OCI-LY3 (cell line): ENCODE data around the gene NDUFB2.

ENCODE experiments used
- H2AFZ ChIP-seq: fragments of 200-600, 300-600 bp; shearing (Covaris generic); 2 replicates; pipeline ENCODE4 v1.6.0; 2014; ENCODE audit warnings: antibody characterized with exemption, low read depth, low read length
- H3K27ac ChIP-seq: fragments of 200-600, 300-600 bp; sonication (generic); 2 replicates; pipeline ENCODE4 v1.5.1; 2014; ENCODE audit warnings: mild to moderate bottlenecking, low read length, moderate library complexity, mixed read lengths
- H3K27me3 ChIP-seq: fragments of 200-600, 300-600 bp; sonication (generic); 2 replicates; pipeline ENCODE4 v1.6.1; 2014; ENCODE audit warnings: low read depth, low read length, mixed read lengths
- H3K36me3 ChIP-seq: fragments of 200-600, 300-600 bp; sonication (generic); replicated peaks from 2 replicates; pipeline ENCODE3; 2014; ENCODE audit warnings: low read depth, low read length, mixed read lengths
- H3K4me1 ChIP-seq: fragments of 300-600, 200-600 bp; sonication (generic); 2 replicates; pipeline ENCODE4 v1.6.1; 2014; ENCODE audit warnings: low read length, mixed read lengths
- H3K4me2 ChIP-seq: fragments of 200-600, 300-600 bp; sonication (generic); 2 replicates; pipeline ENCODE4 v1.6.1; 2014; ENCODE audit warnings: low read length, mixed read lengths
- H3K4me3 ChIP-seq: fragments of 300-600, 200-600 bp; sonication (generic); 2 replicates; pipeline ENCODE4 v1.5.1; 2014; ENCODE audit warnings: antibody characterized with exemption, mild to moderate bottlenecking, low read length, moderate library complexity
- H3K79me2 ChIP-seq: fragments of 300-600, 200-600 bp; shearing (Covaris generic); 2 replicates; pipeline ENCODE4 v1.6.1; 2014; ENCODE audit warnings: mild to moderate bottlenecking, low read length, mixed read lengths
- H3K9ac ChIP-seq: fragments of 300-600, 200-600 bp; shearing (Covaris generic); 2 replicates; pipeline ENCODE4 v1.6.0; 2014; ENCODE audit warnings: mild to moderate bottlenecking, low read length, moderate library complexity
- H3K9me3 ChIP-seq: fragments of 200-600, 300-600 bp; shearing (Covaris generic); 2 replicates; pipeline ENCODE4 v1.6.1; 2014; ENCODE audit warnings: low read length, mixed read lengths; ENCODE audit not compliant: insufficient read depth
- H4K20me1 ChIP-seq: fragments of 200-600, 300-600 bp; sonication (generic); 2 replicates; pipeline ENCODE4 v1.6.1; 2016; ENCODE audit warnings: low read length, mixed read lengths; ENCODE audit not compliant: insufficient read depth
- CTCF ChIP-seq: fragments of 200-600, 300-600 bp; sonication (generic); IDR thresholded peaks from 2 replicates; pipeline ENCODE4 v1.5.1; 2014; ENCODE audit warnings: antibody characterized with exemption, low read length, low read depth
- EZH2phosphoT487 ChIP-seq: fragments of 200-600 bp; shearing (Covaris generic); IDR thresholded peaks from 2 replicates; pipeline ENCODE4 v1.6.1; 2018; ENCODE audit warnings: antibody characterized with exemption, mixed run types, low read depth

NDUFB2 gene

DNA sequence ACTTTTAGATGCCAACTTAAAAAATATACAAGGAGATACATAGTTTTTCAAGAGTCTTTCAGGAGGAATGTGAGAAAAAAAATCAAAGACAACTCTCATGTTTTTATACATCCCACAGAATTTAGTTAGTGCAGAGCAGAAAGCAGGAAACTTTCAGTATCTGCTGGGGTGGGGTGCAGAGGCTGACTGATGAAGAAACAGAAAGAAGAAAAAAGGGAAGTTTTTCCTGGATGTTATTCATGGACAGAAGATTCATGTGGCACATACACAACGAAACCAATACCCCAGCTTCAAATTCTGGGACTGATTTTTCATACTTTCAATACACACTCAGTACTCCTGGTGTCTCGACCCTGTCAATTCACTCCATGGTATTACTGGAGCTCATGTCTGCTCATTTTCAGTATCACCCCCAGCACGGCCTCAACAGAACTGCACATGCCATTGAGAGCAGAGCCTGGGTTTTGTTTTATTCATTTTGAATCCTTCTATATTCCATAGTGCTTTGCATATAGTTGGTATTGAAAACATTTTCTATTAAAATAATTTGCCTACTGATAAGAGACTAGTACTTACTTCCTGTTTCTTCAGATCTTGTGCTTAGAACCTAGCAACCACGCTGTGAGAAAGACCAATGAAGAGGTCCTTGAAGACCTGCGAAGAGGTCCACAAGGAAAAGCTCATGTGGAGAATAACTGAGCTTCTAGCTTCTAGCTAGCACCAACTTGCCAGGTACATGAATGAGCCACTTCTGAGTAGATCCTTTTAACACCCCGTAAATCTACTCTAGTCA, 49.0 kb downstream of the NDUFB2 start:
- Histone ChIP-seq H2AFZ (no peak overlapping the region), H3K79me2 (no peaks in the 10 kb centered on the region), H3K36me3 (peaks cover 12% of the 10 kb centered on the region)

GRCh38 chr7:140746751-140747150, 50.2 kb downstream of the NDUFB2 start:
- Histone ChIP-seq H3K4me3 (no peak overlapping the region), H3K4me2 (no peak overlapping the region), H4K20me1 (peaks cover 6% of the 10 kb centered on the region; the same call in 1 of the 2 replicates), H3K27me3 (no peaks in the 10 kb centered on the region), H3K27ac (no peak overlapping the region), H3K9ac (no peak overlapping the region), H3K4me1 (peaks cover 11% of the 10 kb centered on the region), H3K9me3 (no peaks in the 10 kb centered on the region), H3K36me3 (peaks cover 12% of the 10 kb centered on the region), H3K79me2 (no peaks in the 10 kb centered on the region), H2AFZ (no peak overlapping the region)
- TF ChIP-seq EZH2phosphoT487 (no peak), CTCF (no peak)

More for the DNA sequence above, 49.0 kb downstream of the NDUFB2 start:
- no peak for TF ChIP-seq CTCF
- no peak for TF ChIP-seq EZH2phosphoT487
- Histone ChIP-seq H3K27ac (no peak overlapping the region), H3K4me2 (peak overlapping the region; percentile 15), H4K20me1 (peaks cover 6% of the 10 kb centered on the region; the same call in 1 of the 2 replicates), H3K4me3 (no peak overlapping the region), H3K9ac (no peak overlapping the region), H3K27me3 (no peaks in the 10 kb centered on the region), H3K9me3 (no peaks in the 10 kb centered on the region), H3K4me1 (peaks cover 11% of the 10 kb centered on the region)

DNA sequence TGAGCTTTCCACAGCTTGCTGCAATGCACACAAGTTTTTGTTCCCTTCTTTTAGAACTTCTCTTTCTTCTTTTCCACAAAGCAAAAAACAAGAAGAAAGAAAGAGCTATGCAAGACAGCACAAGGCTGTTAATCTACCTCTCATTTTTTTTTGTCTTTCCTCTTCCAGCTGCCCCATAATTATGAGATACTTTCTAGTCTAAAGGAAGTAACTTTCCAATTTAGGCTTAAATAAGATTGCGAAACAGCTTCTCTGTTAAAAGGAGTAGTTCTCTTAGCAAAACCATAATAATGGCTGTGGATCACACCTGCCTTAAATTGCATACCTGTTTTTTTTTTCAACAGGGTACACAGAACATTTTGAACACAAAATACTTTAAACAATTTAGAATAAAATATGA, 56.0 kb downstream of the NDUFB2 start:
- no peaks in the 10 kb centered on the region for H4K20me1 ChIP-seq

More for the DNA sequence above, 56.0 kb downstream of the NDUFB2 start:
- no peaks in the 10 kb centered on the region for H3K27me3 ChIP-seq
- no peaks in the 10 kb centered on the region for H3K36me3 ChIP-seq
- no peak overlapping the region for H3K4me3 ChIP-seq
- H3K27ac ChIP-seq, result no peak overlapping the region
- no peaks in the 10 kb centered on the region for H3K79me2 ChIP-seq
- TF ChIP-seq EZH2phosphoT487 (no peak), CTCF (no peak)
- no peaks in the 10 kb centered on the region for H3K9me3 ChIP-seq
- H3K4me1 ChIP-seq, result no peaks in the 10 kb centered on the region
- H3K9ac ChIP-seq, result no peak overlapping the region
- H3K4me2 ChIP-seq, result no peak overlapping the region
- H2AFZ ChIP-seq, result no peak overlapping the region
